GM12801 (cell line): ENCODE data around the gene SELENOO.

Experiments
- TF ChIP-seq, protein P1 (sequence below): IDR thresholded peaks from one replicate; pipeline ENCODE4 v1.5.1; 2011; ENCODE audit warnings: control low read depth; ENCODE audit not compliant: insufficient read length; ENCODE audit errors: extremely low read depth

The SELENOO gene

DNA sequence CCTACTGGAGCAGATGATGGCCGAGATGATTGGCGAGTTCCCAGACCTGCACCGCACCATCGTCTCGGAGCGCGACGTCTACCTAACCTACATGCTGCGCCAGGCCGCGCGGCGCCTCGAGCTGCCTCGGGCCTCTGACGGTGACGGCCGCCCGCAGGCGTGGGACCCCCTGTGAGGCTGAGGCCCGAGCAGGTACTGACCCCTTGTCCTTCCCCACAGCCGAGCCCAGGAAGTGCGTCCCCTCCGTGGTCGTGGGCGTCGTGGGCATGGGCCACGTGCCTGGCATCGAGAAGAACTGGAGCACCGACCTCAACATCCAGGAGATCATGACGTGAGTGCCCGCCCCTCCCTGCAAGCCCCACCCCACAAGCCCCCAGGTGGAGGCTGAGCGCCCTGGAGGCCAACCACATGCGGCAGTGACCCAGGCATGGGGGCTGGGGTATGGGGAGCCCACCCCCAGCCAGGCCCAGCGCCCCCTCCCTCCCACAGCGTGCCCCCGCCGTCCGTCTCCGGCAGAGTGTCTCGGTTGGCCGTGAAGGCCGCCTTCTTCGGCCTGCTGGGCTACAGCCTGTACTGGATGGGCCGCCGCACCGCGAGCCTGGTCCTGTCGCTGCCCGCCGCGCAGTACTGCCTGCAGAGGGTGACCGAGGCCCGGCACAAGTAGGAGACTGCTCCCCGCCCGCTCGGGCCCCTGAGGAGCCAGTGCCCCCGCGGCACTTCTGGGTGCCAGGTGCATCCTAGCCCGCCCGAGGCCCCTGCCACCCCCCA is 2.8 kb upstream of the SELENOO start:
- TF ChIP-seq, protein P1, sequence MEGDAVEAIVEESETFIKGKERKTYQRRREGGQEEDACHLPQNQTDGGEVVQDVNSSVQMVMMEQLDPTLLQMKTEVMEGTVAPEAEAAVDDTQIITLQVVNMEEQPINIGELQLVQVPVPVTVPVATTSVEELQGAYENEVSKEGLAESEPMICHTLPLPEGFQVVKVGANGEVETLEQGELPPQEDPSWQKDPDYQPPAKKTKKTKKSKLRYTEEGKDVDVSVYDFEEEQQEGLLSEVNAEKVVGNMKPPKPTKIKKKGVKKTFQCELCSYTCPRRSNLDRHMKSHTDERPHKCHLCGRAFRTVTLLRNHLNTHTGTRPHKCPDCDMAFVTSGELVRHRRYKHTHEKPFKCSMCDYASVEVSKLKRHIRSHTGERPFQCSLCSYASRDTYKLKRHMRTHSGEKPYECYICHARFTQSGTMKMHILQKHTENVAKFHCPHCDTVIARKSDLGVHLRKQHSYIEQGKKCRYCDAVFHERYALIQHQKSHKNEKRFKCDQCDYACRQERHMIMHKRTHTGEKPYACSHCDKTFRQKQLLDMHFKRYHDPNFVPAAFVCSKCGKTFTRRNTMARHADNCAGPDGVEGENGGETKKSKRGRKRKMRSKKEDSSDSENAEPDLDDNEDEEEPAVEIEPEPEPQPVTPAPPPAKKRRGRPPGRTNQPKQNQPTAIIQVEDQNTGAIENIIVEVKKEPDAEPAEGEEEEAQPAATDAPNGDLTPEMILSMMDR: no peak

DNA sequence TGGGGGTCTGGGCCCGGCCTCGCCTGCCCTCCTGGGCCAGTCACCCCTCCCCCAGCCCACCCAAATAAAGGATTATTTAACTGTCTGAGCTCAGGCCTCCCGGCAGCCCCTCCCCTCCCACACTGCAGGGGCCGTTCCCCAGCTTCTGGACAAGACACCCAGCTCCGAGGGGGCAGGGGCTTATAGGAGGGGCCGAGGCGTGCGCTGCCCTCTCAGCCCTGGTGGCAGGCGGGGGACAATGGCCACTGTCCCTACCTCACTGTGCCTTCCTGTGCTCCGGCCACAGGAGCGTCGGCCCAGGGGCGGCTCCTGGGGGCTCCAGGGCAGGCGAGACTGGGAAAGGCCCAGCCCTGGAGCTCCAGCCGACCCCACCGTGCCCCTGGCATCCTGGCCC is 2.2 kb upstream of the SELENOO start:
- TF ChIP-seq, protein P1: no peak

DNA sequence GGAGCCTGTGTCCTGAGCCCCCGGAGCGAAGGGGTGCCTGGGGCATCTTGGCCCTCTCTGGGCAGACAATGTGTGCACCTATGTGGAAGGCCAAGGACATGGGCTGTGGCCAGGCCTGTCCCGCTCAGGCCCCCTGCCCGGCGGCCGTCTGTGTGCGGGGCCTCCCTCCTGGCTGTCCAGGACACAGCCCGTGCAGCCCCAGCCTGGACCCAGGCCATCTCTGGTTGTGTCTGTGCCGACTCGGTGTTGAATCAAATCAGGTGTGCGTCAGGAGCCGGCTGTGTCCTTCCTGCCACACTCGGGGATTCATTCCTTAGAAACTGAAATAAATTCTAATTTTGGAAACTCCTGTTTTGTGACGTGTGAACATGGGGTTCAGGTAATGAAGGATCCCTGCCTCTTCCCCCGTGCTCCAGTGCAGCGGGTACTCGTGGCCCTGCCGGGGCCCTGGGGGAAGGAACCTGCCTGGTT is 1.5 kb upstream of the SELENOO start:
- TF ChIP-seq, protein P1: no peak

DNA sequence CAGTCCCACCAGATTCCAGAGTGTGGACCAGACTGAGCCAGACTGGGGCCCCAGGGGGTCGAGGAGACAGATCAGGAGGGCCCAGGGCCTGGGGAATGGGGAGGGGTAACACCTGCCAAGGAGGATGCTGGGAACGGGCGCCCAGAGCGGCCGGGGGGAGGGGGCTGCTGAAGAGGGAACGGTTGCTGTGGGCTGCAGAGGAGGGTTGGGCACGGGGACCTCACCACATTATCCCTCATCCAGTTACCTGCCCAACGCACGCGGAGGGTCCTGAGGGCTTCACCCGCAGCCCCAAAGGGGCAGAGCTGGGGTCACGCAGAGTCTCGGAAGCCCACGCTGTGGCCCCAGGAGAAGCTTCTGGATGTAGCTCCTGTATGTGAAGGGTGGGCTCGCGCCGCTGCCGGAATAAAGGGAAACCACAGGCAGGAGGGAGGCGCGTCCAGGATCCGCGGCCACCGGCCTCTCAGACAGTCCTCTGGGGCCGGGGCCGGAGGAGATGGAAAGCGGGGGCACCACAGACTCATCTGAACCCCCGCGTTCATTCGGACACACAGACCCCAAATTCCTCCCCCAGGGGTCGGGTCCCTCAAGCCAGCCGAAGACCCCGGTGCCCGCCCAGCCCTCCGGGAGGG is 866 bp upstream of the SELENOO start:
- TF ChIP-seq, protein P1: no peak

DNA sequence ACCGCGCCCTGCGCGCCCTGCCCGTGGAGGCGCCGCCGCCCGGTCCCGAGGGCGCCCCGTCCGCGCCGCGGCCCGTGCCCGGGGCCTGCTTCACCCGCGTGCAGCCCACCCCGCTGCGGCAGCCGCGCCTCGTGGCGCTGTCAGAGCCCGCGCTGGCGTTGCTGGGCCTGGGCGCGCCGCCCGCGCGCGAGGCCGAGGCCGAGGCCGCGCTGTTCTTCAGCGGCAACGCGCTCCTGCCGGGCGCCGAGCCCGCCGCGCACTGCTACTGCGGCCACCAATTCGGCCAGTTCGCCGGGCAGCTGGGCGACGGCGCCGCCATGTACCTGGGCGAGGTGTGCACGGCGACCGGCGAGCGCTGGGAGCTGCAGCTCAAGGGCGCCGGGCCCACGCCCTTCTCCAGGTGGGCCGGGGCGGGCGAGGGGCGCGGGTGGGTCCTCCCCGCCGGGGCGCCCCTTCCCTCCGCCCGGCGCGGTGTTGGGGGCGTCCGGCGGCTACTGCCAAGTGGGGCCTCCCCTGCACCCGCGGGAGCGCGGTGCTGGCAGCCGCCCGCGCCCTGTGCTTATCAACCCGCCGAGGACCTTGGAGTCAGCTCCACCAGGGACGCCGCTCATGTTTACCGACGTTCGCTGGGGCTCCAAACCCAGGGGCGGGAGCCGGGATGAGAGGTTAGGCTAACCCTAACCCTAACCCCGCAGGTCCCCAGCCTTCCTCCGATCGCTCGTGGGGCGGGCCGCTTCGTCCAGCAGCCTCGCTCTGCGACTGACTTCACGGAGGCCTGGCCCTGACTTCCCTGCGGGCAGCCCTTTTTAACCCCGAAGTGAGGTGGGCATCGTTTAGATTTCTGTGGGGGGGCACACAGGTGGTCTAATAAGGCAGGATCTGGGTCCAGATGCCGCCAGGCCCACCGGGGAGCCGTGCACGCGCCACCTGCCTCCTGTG is 649 bp downstream of the SELENOO start:
- TF ChIP-seq, protein P1: no peak

DNA sequence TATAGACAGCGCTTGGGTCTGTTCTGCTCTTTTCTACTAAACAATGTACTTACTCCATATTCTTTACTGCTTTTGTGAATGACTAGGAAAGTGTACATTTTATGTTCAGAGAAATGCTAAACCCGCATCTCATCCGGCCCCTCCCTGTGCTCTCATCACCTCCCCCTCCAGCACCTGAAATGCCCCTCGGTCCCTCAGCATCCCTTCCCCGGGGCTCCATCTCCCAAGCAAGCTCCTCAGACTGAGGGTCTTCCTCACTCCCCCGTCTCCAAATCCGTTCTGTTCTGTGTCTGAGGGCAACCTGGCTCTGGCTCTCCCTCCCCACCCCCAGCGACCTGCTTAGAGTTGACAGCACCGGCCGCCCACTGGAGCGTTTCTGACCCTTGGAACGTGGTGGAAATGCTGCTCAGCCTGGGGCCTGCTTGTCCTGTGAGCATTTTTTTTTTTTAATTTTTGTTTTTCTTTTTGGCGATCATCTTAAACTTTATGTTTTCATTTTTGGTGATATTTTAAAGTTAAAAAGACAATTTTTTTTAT is 1.4 kb downstream of the SELENOO start:
- TF ChIP-seq, protein P1: no peak

DNA sequence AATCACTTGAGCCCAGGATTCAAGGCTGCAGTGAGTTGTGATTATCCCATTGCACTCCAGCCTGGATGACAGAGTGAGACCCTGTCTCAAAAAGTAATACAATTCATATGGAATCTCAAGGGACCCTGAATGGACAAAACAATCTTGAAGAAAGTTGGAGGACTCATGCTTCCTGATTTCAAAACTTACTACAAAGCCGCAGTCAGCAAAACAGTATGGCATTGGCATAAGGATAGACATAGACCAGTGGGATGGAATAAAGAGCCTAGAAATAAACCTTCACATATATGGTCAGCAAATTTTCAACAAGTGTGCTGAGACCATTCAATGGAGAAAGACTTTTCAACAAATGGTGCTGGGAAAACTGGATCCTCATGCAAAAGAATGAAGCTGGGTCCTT is 2.5 kb downstream of the SELENOO start:
- TF ChIP-seq, protein P1: no peak
